ENCODE measurements around the gene CAPG.

The CAPG gene

GRCh38 chr2:85371045-85371444 lies 39.1 kb downstream of the CAPG start (continued):
- no peak for TF ChIP-seq REST (tag by site-specific recombination; IDR thresholded peaks at IDR 0.05)

GRCh38 chr2:85369500-85369899 lies 40.7 kb downstream of the CAPG start:
- no peak for TF ChIP-seq ZNF211 (tag by site-specific recombination; IDR thresholded peaks at IDR 0.05; ENCODE audit: low read depth)
- TF ChIP-seq ZNF335 (tag by site-specific recombination; conservative IDR thresholded peaks at IDR 0.05): peak; percentile 43; the same call in 1 of the 2 replicates
- TF ChIP-seq FEZF1 (tag by site-specific recombination; IDR thresholded peaks at IDR 0.05): 0 out of 2 replicates have a peak, but pooled peaks have one; percentile 39
- Histone ChIP-seq H3K9me3 (ENCODE audit: control insufficient read depth, insufficient read depth, low read depth, low read length) (no peaks in the 10 kb centered on the region), H3K4me1 (ENCODE audit: control insufficient read depth, insufficient read depth, low read length) (0 out of 2 replicates have a peak, but pooled peaks cover 3% of the 10 kb centered on the region), H3K36me3 (ENCODE audit: control insufficient read depth in 2 of 2, insufficient read depth in 1 of 2, low read length in 2 of 2) (peaks cover 8 to 42% of the 10 kb centered on the region in 2 experiments; a peak in 2 of 3 replicates), H3K27ac (ENCODE audit: extremely low read depth, low read depth, low read length) (no peak overlapping the region), H3K4me3 (ENCODE audit: low read depth, low read length) (no peak overlapping the region)
- POLR2A ChIA-PET: interaction anchor here (0.6 to 2.1 kb wide), 4 partner anchors 12 to 169 kb away, joined by 3 to 5 read pairs (median 3); partner anchors contain the start of genes ELMOD3, MAT2A and RETSAT
- CTCF ChIA-PET: interaction anchor here (0.7 to 1.5 kb wide), 2 partner anchors 17 to 23 kb away, joined by 4 to 5 read pairs; no protein-coding TSS in a partner anchor

- Histone ChIP-seq H3K4me3 (ENCODE audit: low read depth, low read length) (no peak overlapping the region), H3K36me3 (ENCODE audit: control insufficient read depth in 2 of 2, insufficient read depth in 1 of 2, low read length in 2 of 2) (peaks cover 13 to 42% of the 10 kb centered on the region in 2 experiments; a peak in 2 of 3 replicates), H3K9me3 (ENCODE audit: control insufficient read depth, insufficient read depth, low read depth, low read length) (no peaks in the 10 kb centered on the region), H3K27ac (ENCODE audit: extremely low read depth, low read depth, low read length) (no peak overlapping the region), H3K4me1 (ENCODE audit: control insufficient read depth, insufficient read depth, low read length) (0 out of 2 replicates have a peak, but pooled peaks cover 3% of the 10 kb centered on the region)
- ChIA-PET POLR2A (interaction anchor here (0.6 to 2.1 kb wide), 2 partner anchors 10 to 170 kb away, joined by 5 read pairs; partner anchors contain the start of gene MAT2A), CTCF (interaction anchor here (0.6 to 1.5 kb wide), 3 partner anchors 18 to 1398 kb away, joined by 3 to 5 read pairs (median 4); no protein-coding TSS in a partner anchor)
- no peak for TF ChIP-seq ZNF2 (tag by site-specific recombination; IDR thresholded peaks at IDR 0.05)
- TF ChIP-seq ZBTB48 (tag by site-specific recombination; IDR thresholded peaks at IDR 0.05): no peak
- no peak for TF ChIP-seq ZNF341 (tag by site-specific recombination; IDR thresholded peaks at IDR 0.05; ENCODE audit: low read depth)
- no peak for TF ChIP-seq ZSCAN23 (tag by site-specific recombination; IDR thresholded peaks at IDR 0.05)
- TF ChIP-seq KLF8 (tag by site-specific recombination; IDR thresholded peaks at IDR 0.05): no peak
- TF ChIP-seq ZFP41 (tag by site-specific recombination; IDR thresholded peaks at IDR 0.05; ENCODE audit: borderline replicate concordance): no peak
- no peak for TF ChIP-seq ZFP69B (tag by site-specific recombination; IDR thresholded peaks at IDR 0.05)
- TF ChIP-seq ZNF274 (IDR thresholded peaks at IDR 0.05; ENCODE audit: low read length): no peak
- no peak for TF ChIP-seq ZNF274 (tag by site-specific recombination; IDR thresholded peaks at IDR 0.05; ENCODE audit: borderline replicate concordance)
- no peak for TF ChIP-seq ZSCAN4 (tag by site-specific recombination; IDR thresholded peaks at IDR 0.05)
Observed at GRCh38 chr2:85368921-85369320, 41.2 kb downstream of the CAPG start.

- Histone ChIP-seq H3K4me1 (ENCODE audit: control insufficient read depth, insufficient read depth, low read length) (0 out of 2 replicates have a peak, but pooled peaks cover 3% of the 10 kb centered on the region), H3K4me3 (ENCODE audit: low read depth, low read length) (no peak overlapping the region), H3K9me3 (ENCODE audit: control insufficient read depth, insufficient read depth, low read depth, low read length) (no peaks in the 10 kb centered on the region), H3K36me3 (ENCODE audit: control insufficient read depth in 2 of 2, insufficient read depth in 1 of 2, low read length in 2 of 2) (peaks cover 10 to 56% of the 10 kb centered on the region in 2 experiments; a peak in 2 of 3 replicates), H3K27ac (ENCODE audit: extremely low read depth, low read depth, low read length) (no peak overlapping the region)
- ChIA-PET POLR2A (interaction anchor here (0.6 to 2.7 kb wide), 2 partner anchors 12 to 209 kb away, joined by 4 to 12 read pairs; partner anchors contain the start of genes ELMOD3 and RETSAT), CTCF (interaction anchor here (0.7 kb wide), 1 partner anchor 277 kb away, joined by 3 read pairs; no protein-coding TSS in a partner anchor)
- TF ChIP-seq ZFP37 (tag by site-specific recombination; IDR thresholded peaks at IDR 0.05) (no peak), ZNF596 (tag by site-specific recombination; IDR thresholded peaks at IDR 0.05) (no peak), ZNF544 (tag by site-specific recombination; IDR thresholded peaks at IDR 0.05) (no peak), ZBTB6 (tag by site-specific recombination; IDR thresholded peaks at IDR 0.05) (no peak), ZNF133 (tag by site-specific recombination; IDR thresholded peaks at IDR 0.05) (no peak), ZBTB26 (tag by site-specific recombination; optimal IDR thresholded peaks at IDR 0.05) (no peak), ZBTB44 (tag by site-specific recombination; IDR thresholded peaks at IDR 0.05) (no peak)
Observed at GRCh38 chr2:85367180-85367579, 43.0 kb downstream of the CAPG start.

All from HEK293 (cell line).